HG02943 (cell line): ENCODE results near the gene MAPKAP1.

Experiments
- ATAC-seq: cut with Tn5 transposase; IDR thresholded peaks from one replicate; pipeline ENCODE4 v1.9.1; 2021; ENCODE audit warnings: mild to moderate bottlenecking, low read depth, moderate library complexity; ENCODE audit not compliant: unreplicated experiment

The MAPKAP1 gene

DNA sequence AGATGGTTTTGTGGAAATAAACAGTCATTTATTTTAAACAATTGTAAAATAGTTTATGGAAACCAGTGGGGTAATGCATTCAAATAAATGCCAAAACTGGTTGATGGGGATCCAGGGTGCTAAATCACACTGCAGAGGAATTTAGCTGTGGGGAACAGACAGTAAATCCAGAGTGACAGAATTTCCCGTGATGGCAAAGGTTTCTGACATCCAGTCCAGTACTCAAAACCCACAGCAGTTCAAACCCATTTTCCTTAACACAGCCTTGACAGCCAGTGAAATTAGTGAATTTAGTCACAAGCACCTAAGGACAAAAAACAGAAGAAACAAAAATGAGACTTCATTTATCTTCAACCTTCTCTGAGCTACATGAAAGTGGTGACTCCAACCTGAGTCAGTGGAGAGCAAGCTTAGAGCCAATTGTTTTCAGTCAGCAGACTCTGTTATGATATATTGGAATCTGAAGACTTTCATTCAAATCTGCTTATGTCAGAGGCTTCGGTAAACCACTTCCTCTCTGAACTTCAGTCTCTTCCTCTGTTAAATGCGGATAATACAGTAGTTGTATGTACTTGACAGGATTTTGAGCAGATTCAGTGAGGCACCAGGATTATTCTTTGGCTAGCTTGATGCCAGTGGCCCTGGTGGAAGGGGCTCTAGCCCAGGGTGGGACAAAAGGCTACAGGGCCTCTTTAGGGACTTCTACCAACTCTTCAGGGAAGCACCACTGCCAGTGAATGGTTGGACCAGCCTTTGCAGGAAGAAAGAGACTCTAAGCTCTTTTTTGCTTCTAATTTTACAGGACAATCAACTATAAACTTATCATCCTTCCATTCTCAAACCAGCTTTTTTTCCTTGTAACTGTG, 185.3 kb downstream of the MAPKAP1 start:
- ATAC-seq, result no peak

DNA sequence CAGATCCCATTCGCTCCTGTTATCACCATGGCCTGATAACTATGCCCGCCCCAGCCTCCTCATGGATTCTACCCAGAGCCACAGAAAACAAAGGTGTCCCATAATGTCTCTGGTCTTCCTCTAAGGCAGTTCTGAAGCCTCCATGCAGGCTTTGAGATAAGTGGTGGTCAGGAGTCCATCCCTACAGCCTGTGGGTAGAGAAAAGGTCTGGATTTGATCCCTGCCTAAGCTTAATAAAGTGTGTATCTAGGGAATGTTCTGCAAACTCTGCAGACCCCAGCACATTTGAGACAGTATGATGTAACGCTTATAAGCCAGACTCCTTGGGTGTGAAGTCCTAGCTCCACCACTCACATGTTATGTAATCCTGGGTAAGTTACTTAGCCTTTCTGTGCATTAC, 187.3 kb downstream of the MAPKAP1 start:
- ATAC-seq, result no peak

DNA sequence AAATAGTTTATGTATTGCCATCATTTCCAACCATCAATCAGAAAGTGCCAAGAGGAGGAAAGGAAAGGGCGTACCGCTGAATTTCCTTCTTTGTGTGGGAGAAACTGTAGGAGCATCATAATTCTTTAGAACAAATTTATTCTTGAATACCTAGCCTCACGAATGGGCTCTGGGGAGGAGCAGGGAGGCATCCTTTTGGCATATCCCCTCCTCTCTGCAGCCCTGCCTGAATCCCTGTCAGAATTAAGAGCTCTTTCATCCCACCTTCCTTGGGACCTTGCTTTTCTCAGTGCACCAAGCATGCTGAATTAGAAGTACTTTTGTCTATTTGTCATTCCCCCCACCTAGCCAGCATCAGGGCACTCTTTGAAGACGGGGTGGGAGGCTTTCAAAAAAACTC, 189.4 kb downstream of the MAPKAP1 start:
- ATAC-seq, result no peak

DNA sequence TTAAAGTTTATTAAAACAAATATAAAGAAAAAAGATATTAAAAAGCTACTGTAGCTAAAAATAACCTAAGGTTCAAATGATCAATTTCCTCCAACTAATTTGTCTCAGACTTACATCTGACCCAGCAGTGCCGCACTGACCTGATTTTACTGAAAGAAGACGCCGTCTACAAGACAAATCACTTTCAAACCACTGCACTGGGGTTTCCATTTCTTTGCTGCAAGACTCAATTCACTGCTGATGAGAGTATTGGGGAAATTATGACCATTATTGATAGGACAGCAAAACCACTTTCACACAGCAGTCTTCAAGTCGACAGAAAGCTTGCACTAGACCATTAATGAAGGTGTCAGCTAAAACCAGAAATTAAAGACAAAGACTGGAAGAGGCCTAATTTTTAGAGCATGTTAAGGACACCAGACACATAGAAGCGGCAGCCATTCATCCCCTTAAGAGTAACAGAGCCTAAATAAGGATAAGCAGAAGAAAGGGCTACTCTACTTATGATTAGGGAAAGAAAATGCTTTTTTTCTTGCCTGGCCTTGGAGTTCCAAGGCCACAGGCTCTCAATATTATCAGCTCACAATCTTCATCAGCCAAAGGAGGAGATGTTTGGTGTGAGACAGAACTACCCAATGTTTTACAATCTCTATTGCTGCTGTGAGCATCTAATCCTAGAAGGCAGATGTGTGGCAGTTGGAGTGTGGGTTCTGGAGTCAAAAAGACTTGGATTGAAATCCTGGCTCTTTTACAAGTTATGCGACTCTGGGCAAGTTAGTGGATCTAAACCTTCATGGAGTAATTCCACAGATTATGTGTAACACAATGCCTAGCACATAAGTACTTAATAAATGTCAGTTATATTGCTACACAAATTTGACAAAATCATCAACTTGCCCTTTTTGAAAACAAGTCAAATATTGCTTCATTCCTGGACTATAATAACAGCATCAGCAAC, 190.7 kb downstream of the MAPKAP1 start:
- no peak for ATAC-seq

DNA sequence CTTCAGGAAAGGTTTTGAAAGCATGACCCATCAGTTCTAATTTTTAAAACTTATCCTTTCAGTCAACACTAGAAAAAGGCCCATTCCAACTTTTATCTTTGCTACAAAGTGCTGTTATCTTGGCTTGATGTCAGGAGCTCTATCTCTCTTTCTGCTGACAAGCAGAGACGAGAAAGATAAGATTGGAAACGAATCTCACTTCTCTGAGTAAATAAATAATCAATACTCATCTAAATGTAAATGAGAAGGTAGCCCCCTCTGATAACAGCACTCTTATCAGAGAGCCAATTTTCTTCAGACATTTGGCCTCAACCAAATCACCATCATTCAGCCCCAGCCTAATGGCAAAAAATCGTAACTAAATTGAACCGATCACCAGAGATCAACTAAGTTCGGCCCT, 191.7 kb downstream of the MAPKAP1 start:
- no peak for ATAC-seq

DNA sequence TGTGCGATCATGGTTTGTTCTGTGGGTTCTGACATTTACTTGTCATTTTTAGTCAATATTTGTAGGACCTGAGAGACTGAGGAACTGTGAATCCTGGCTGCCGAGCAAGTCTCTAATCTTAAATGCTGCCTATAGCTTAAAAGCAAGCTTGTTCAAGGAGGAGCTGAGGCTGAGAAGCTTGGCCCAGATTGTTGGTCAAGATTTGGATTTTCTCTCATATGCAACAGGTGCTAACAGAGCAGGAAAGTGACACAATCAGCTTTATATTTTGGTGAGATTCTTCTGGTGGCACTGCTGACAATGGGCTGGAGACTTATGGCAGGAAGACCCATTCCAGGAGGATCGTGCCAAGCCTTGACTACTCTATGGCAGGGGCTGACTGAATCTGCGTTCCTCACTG, 192.5 kb downstream of the MAPKAP1 start:
- no peak for ATAC-seq

DNA sequence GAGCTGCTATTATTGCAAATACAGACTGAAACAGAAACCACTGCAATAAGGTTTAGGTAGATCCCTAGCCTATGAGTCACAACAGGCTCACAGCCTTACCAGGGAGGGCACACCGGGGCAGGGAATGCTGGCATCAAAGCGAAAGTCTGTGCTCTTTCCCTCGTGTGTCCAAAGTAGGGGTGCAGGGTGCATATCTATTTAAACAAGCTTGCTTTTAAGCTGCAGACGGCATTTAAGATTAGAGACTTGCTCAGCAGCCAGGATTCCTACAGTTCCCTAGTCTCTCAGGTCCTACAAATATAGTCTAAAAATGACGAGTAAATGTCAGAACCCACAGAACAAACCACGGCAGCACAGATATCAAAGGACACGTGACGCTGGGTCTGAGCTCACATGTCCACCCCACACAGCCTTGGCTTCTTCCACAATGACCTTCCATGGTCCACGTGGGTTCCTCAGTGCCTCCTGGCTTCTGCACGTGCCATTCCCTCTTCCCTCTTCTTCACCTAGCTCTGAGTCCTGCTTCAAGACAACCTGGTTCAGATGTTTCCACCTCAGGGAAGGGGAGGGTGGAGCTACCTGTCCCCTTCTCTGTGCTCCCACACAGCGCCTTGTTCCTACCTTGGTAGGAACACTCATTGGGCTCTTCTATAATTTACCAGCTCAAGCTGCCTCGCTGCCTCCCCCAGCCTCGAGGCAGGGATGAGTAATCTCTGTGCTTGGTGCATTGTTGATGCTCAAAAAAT, 193.2 kb downstream of the MAPKAP1 start:
- ATAC-seq, result no peak

DNA sequence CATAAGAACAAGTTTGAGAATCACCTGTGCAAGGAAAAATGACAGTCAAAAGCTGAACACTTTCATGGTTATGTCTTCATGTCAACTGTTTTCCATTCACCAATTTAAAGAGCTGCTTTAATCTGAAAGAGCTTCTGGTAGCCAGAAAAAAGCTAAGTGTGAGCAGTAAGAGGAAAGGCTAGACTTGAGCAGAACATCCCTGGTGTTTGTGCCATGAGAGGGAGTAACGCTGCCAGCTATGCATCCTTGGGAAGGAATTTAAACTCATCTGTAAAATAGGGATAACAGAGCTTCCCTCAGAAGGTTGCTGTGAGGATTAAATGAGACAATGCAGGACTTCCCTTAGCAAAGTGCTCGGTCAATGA, 193.7 kb downstream of the MAPKAP1 start:
- ATAC-seq, result no peak

DNA sequence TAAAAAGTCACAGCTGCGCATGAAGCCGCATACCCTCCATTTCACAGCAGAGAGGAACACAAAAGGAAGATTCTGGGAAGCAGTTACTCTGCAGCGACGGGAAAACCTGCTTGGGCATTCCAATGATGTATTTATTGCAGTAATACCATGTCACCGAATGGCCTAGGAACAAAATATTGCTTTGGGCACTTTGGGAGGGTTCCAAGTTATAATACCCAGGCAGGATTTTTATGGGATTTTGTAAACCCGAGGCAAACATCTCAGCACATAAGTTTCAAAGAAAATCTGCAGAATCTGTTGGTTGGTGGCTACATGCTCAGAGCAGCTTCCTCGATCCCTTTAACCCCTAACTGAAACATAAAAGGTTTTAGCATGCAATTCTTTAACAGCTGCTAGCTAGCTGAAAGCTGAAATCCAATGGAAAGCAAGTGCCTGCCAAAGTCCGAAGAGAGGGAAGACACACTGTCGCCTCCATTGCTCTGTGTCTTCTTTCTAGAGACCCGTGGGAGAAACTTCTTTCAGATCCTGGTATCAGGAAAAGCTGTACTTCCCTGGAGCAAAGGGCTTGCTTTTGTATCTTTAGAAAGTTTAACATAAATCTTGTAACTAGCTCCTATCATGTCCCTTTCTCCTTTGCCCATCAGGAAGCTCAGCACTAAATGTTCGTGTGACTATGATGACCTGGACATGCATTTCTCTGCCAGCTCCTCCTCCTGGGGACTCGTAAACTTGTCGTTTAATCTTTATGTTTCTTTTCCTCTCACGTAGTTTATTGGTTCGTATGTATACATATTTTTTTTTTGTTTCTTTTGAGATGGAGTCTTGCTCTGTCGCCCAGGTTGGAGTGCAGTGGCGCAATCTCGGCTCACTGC, 195.0 kb downstream of the MAPKAP1 start:
- ATAC-seq, result no peak

DNA sequence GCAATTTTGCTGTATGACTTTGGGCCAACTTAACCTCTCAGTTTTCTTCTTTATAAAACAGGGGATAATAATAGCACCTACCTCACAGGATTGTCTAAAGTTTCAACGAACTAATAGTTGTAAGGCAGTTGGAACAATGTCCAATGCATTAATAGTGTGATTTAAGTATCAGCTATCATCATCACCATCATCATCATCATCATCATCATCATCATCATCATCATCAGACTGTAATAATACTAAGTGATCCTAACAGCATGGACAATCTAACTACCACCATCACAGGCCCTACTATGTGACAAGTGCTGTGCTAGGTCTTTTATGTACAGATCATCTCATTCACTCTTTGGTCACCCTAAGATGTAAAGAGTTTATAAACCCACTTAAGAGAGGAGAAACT, 196.0 kb downstream of the MAPKAP1 start:
- ATAC-seq, result no peak

DNA sequence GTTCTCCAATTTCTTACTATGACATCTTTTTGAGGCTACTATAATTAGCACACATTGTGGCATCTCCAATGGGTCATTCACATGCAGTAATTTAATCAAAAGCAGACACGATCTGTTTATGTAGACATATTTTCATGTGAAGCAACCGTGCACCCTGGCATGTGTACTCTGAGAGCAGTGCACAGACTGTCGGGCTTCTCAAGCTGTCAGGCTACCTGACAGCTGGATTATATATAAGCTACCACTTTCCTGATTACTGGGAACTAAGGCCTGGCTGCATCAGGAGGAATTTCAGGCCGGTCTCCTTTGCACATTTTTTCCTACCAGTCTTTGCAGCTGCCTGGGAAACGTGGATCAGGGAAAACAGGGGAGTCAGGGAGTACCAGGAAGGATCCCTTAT, 197.5 kb downstream of the MAPKAP1 start:
- ATAC-seq, result no peak

DNA sequence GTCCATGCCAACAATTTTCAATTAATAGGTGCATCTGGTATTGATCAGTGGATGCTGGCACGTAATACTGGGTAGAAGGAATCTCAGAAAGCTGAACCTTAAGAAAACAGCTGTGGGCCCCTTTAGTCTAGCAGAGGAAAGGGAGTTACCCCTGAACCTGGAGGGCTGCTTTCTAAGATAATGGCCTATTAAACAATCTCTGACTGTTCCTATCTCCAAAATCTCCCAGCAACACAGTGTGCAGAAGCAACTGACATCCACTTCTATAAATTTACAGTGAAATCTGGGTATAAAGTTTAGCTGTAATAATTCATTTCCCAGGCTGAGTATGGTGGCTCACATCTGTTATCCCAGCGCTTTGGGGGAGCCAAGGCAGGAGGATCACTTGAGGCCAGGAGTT, 198.8 kb downstream of the MAPKAP1 start:
- ATAC-seq, result no peak

DNA sequence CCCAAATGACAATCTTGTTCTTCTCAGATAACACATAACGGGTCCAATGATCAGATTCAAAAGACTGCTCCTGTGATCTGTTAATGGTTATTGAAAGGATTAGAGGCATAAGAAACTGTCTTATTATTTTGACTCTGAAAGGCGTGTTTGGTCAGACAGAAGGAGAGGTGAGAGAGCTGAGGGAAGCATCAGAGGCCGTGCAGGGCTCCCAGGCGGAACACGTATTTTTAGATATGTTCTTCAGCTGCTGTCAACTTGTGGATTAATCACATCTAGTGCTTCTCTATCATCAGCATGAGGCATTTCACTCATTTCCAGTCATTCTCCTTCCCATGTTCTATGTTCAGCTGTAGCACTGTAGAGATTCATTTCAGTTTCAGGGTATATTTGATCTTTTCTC, 199.8 kb downstream of the MAPKAP1 start:
- no peak for ATAC-seq

DNA sequence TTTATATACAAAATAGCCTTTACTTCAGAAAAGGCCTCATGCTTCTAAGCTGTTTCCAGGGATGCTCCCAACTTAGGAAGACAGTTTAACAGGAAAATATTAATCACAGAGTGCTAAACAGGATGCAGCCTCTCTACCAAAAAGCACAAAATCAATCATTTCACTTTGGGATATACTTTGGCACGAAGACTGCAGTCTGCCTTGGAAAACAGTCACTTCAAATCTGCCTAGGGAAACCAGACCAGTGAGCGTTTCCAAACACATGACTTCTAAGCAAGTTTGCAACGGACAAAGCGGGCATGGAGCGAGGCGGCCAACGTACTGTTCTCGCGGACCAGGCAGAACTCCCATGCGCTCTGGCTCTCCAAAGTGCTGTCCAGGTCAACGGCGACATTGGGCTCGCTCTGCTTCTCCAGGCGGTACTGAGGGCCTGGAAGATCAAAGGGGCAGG, 201.0 kb downstream of the MAPKAP1 start:
- no peak for ATAC-seq

DNA sequence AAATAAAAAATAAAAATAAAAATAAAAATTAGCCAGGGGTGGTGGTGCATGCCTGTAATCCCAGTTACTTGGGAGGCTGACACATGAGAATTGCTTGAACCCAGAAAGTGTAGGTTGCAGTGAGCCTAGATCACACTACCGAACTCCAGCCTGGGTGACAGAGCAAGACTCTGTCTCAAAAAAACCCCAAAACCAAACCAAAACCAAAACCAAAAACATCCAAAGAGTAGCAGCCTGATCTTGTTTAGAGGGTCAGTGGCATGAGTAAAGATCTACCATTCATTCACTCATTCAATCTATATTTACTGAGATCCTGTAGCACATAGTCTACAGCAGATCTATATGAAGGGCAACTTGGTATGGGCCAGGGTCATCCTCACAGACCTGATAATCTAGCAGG, 202.4 kb downstream of the MAPKAP1 start:
- no peak for ATAC-seq

DNA sequence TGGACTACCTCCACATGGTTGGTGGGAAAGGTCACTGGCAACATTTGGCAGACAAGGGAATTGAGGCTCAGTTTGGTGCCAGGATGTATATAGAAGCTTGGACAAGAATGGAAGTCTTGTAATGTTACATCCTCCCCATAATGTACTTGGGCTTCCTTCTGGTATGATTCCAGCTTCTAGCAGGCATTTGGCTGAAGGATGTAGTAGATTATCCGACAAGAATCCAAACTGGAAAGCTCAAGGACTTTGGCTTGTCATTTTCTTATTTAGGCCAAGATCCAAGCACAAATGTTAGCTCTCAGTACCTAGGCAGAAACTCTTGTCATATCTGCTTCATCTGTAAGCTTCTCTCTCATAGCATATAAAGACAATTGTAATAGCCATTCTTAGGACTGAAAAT, 209.1 kb downstream of the MAPKAP1 start:
- ATAC-seq, result no peak

DNA sequence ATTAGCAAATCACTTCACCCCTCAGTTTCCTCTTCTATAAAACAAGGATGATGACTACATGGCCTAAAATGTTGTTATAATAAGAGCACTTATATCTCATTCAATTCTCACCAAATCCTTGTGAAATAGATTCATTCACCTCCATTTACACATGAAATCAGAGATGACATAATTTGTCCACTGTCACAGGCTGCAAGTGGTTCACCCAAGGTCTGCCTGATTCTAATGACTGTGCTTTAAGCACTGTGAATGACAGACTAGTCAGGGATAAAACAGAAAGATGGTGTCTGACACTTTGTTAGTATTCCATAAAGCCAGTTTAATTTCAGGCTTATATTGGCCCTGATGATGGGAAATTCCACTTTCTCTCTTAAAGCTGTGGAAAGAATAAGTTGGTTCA, 209.5 kb downstream of the MAPKAP1 start:
- ATAC-seq, result no peak

DNA sequence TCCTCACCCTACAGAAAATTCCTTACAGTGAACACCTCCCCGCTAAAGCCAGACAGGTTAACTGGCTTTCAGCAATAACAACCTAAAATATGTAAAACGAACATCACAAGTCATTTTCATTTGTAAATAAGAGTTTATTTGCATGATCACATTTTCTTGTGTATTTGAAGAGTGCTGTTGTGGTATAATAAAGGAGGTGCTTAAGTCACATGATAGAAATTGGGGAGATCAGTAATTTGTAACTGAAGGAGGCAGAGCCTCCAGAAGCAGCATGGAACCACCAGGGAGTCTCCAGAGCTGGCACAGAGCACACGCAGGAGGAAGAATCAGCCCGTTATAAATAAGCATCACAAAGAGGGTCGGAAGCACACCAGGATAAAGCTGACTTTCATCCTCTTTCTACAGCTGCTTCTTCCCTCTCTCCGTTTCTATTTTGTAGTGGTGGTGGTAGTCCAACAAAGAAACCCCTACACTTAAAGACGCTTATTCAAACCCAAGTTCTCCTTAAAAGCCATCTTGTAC, 210.6 kb downstream of the MAPKAP1 start:
- ATAC-seq, result no peak
